Measurements from ENCODE around the gene HYAL2.

Gene HYAL2

DNA sequence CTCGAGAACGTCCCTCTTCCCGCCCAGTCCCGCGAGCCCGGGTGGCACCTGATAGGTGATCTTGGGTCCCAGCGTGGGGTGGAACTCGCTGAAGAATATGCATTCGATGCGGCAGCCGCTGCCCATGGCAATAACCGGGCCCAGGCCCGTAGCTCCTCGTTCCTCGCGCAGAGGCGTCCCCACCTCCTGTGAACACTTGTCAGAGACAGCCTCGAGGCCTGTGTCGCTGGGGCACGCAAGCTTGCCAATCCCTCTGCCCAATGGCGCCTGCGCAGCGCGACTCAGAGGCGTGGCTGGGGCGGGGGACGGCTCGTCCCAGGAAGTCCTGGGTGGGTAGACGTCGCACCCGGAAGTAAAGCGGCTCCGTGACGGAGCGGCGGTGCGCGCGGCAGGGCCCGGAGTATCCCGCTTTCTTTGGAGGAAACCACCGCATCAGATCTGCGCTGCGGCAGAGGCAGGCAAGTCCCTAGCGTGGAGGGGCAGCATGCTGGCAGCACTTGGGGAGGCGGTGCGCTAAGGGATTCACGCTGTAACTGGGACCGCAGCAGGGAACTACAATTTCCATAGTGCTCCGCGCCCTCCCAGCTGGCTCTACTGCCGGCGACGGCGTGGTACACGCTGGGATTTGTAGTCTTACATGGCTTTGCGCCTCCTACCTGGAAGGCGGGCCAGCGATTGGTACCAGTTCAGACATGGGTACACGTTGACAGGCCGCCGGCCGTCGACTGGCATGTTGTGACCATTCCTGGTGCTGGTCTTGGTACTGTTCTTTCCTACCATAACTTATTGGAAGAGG, 28.2 kb upstream of the HYAL2 start, which contains the start of the genes CYB561D2 and NPRL2:
Gene CYB561D2 (plus strand): TSS at position 336 of the 796 bp plus-strand sequence. CDS start 572 bp downstream, outside the sequence.
Gene NPRL2 (minus strand): TSS at position 249 of the 796 bp plus-strand sequence. CDS start 123 bp downstream, at position 126.
- DNase-seq (ENCODE audit: low read depth, low spot score), result peak; percentile 83

- DNase-seq (ENCODE audit: low read depth, low spot score), result no peak
Observed at GRCh38 chr3:50350213-50350526, 27.6 kb upstream of the HYAL2 start.

DNA sequence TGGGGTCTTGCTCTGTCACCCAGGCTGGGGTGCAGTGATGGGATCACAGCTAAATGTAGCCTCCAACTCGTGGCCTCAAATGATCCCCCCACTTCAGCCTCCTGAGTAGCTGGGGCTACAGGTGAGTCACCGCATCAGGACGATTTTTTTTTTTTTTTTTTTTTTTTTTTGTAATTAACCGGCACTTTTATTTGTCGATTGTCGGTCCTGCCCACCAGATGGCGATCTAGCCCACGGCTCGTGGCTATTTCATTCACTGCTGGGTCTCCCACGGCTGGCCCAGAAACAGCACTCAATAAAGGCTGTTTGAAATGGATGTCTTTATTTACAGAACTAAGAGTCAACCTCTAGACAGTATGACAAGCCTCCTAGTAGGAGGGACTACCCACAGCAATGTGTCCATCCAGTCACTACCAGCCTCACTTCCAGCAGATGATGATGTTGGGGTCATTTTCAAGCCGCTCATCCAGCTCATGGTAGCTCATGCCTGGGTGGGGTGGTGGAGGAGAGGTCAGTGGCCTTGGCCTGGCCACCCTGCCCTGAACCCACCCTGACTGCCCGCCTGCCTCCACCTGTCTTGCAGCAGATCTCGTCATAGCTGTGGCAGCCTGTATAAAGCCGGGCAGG, 24.8 kb upstream of the HYAL2 start:
- no peak for DNase-seq (ENCODE audit: low read depth, low spot score)

GRCh38 chr3:50345586-50346234, 23.2 kb upstream of the HYAL2 start, which contains the start of gene ZMYND10:
ZMYND10 (minus strand) TSS chr3:50345732; CDS start chr3:50345579, 153 bp downstream.
- DNase-seq (ENCODE audit: low read depth, low spot score), result no peak

DNA sequence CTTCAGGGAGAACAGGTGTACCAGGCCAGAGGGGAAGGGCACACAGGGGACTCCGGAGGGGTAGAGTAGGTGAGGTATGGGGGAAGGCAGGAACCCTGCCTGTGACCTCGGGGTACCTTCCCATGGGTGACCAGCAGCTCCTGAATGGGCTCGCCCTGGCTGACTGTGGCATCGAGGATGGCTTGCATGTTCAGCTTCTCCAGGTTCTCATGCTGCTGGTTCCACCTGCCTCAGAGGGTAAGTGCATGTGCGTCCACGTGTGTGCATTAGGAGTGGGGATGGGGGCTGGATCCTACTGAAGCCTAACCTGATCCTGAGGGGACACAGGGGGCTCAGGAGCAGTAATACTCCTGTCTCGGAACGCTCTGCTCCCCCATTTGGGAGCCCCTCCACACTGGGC, 22.5 kb upstream of the HYAL2 start:
- no peak for DNase-seq (ENCODE audit: low read depth, low spot score)

DNA sequence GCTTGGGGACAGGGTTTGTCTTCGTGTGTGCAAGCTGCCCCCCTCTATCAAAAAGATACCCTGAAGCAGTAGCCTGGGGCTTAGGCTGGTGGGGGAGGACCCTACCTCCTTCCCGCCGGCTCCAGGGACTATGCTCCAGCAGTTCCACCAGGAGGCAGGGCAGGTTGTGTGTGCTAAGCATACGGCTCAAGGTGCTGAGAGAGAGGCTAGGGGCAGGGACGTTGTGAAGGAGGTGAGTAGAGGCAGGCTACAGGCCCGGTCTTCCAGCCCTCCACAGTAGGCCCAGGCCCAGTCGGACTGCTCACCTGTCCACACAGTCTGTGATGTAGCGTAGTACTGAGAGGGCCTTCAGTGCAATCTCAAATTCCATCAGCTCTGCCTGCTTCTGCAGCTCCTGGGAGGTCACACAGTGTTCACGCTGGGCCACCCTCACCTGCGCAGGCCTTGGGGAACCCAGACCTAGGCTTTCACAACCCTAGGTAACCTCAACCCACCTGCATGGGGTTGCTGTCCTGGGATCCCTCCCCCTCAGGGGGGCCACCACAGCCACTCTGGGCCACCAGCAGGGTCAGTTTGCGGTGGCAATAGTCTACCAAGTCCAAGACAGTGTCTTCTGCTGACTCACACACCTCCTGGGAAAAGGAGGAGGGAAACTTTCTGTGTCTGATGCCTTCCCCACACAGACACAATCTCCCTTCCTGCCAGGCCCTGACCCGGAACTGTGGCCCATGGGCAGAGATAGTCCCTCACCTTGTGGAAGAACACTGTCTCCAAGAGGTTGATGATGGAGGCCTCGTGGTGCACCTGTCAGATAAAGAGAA, 20.5 kb upstream of the HYAL2 start:
- DNase-seq (ENCODE audit: low read depth, low spot score), result no peak

DNA sequence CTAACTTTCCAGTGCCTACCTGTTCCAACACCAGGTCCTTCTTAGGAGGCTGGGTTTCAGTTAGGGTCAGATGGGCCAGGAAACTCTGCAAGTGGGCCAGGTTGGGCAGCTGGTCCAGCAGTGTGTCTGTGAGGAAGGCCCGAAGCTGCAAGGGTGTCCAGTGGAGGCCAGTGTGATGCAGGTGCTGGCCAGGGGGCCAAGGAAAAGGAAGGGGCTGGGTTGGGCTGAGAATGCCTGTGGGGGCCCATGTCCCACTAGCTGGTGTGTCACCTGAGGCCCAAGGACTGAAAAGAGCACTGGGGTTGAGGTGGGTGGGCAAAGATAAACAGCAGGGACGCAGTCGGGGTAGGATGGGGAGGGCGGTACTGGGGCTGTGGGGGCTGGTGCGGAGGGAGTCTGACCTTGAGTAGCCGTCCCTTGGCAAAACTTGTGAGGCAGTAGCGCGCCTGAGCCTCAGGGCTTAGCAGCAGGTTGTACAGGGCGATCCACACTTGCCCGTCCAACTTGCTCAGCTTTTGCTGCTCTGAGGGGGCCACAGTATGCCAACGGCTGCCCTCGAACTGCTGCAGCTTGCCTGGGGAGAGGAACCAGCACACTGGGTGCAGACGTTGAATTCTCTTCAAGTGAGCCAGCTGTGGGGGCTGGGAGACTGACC, 19.6 kb upstream of the HYAL2 start:
- no peak for DNase-seq (ENCODE audit: low read depth, low spot score)

GRCh38 chr3:50341537-50341936, 19.0 kb upstream of the HYAL2 start:
- no peak for DNase-seq (ENCODE audit: low read depth, low spot score)

DNA sequence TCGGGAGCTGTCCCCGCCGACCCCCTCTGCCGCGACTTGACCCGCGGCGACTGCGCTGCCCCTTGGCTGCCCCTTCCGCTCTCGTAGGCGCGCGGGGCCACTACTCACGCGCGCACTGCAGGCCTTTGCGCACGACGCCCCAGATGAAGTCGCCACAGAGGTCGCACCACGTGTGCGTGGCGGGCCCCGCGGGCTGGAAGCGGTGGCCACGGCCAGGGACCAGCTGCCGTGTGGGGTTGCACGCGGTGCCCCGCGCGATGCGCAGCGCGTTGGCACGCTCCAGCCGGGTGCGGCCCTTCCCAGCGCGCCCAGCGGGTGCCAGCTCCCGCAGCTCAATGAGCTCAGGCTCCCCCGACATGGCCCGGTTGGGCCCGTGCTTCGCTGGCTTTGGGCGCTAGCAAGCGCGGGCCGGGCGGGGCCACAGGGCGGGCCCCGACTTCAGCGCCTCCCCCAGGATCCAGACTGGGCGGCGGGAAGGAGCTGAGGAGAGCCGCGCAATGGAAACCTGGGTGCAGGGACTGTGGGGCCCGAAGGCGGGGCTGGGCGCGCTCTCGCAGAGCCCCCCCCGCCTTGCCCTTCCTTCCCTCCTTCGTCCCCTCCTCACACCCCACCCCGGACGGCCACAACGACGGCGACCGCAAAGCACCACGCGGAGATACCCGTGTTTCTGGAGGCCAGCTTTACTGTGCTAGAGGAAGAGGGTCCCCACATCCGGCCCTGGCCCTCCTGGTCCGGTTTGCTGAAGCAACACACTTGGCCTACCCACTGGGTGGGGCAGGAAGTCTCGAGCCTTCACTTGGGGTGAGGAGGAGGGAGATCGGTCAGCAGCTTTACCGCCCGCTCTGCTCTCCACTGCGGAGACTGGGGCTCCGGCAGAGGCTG, 18.1 kb upstream of the HYAL2 start, which contains the start of gene RASSF1:
Gene RASSF1 (minus strand): TSS at position 389 of the 882 bp plus-strand sequence. CDS start 31 bp downstream, at position 358.
- no peak for DNase-seq (ENCODE audit: low read depth, low spot score)

GRCh38 chr3:50340147-50340447, 17.6 kb upstream of the HYAL2 start:
- DNase-seq (ENCODE audit: low read depth, low spot score), result no peak

DNA sequence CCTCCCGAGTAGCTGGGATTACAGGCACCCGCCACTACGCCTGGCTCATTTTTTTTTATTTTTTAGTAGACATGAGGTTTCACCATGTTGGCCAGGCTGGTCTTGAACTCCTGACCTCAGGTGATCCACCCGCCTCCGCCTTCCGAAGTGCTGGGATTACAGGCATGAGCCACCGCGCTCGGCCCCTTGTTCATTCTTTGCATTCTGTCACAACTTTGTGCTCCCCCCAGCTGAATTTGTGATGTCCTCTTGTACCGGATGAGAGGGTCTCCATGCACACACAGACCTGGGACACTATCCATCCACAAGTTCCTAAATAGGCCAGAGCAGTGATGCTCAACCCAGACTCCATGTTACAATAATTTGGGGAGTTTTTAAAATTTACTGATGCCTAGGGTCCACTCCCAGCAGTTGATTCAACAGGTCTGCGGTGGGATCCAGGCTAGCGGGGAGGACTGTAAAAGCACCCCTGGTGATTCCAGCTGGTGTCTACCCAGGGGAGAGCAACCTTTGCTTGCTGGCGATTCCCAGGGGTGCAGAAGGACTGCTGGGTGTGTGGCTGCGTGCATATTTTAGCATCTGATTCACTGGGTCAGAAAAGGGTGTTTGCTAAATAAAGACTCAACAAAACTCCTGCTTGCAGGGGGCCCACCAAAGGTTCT, 17.1 kb upstream of the HYAL2 start:
- DNase-seq (ENCODE audit: low read depth, low spot score), result no peak

DNA sequence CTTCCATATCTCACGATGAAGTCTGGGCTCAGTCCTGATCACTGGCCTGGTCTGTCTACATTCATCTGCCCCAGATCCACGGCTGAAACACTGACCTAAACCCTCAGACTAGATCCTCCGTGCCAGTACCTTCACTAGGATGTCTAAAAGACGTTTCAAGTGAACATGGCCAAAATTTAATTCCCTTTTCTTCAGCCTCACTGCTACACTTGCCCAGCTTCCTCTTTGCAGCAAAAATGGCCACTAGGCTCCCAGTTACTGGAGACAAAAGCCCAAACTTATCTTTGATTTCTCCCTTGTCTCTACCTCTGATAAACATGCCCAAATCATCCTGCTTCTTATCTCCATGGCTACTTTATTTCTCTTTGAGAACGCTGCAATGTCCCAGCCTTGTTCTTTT, 16.4 kb upstream of the HYAL2 start:
- no peak for DNase-seq (ENCODE audit: low read depth, low spot score)

GRCh38 chr3:50337175-50337861, 14.8 kb upstream of the HYAL2 start:
- peak; percentile 97 for DNase-seq (ENCODE audit: low read depth, low spot score)

- no peak for DNase-seq (ENCODE audit: low read depth, low spot score)
Observed at GRCh38 chr3:50336452-50337174, 14.1 kb upstream of the HYAL2 start.

- no peak for DNase-seq (ENCODE audit: low read depth, low spot score)
Observed at GRCh38 chr3:50334339-50335075, 12.0 kb upstream of the HYAL2 start.

- DNase-seq (ENCODE audit: low read depth, low spot score), result no peak
Observed at GRCh38 chr3:50333744-50334328, 11.3 kb upstream of the HYAL2 start.

DNA sequence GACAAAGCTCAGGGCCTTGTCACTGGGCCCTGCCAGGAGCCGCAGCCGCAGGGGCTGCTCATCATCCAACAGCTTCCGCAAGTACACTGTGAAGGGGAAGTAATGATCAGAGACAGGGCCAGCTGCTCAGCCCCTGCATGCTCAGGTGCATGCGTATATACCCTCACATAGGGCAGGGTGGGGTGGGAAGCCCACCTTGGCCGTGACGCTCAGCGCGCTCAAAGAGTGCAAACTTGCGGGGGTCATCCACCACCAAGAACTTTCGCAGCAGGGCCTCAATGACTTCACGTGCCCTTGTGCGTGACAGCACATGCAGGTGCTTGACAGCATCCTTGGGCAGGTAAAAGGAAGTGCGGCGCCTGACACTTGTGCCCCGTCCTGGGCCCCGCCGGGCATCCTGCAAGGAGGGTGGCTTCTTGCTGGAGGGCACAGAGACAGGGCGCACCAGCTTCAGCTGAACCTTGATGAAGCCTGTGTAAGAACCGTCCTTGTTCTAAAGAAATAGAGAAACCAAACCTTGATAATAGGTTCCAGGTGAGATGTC, 8.9 kb upstream of the HYAL2 start:
- DNase-seq (ENCODE audit: low read depth, low spot score), result no peak

Measured in brain pericyte (primary cell).